Measurements from ENCODE around the gene BTBD9.

BTBD9 gene

DNA sequence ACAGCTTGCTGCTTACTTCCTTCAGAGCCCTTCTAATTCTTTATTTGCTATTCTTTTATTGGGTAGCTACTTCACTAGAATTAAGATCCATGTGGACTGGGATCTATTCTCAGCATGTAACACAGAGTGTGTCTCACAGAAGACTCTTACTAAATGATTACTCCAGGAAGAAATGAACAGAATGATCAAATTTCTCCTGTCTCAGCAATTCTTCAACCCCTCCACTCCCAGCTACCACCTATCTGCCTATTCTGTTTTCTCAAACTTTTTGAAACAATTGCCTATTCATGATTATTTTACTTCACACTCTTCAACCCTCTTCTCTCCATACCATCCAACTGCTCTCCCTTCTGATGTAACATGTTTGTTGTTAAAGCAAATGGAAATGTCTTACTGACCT, 132.6 kb downstream of the BTBD9 start:
- DNase-seq (ENCODE audit: low read depth), result no peak

DNA sequence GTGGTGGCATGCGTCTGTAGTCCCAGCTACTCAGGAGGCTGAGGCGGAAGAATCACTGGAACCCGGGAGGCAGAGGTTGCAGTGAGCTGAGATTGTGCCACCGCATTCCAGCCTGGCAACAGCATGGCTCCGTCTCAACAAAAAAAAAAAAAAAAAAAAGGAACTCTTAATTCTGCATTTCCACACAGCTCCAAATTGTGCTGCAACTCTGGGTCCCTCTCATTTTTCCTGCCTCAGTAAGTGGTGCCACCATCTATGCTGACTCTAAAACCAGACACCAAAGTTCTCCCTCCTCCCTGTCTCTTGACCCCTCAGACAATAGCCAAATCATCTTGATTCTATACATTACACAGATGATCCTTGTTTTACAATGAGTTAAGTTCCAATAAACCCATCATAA, 133.9 kb downstream of the BTBD9 start:
- no peak for DNase-seq (ENCODE audit: low read depth)

DNA sequence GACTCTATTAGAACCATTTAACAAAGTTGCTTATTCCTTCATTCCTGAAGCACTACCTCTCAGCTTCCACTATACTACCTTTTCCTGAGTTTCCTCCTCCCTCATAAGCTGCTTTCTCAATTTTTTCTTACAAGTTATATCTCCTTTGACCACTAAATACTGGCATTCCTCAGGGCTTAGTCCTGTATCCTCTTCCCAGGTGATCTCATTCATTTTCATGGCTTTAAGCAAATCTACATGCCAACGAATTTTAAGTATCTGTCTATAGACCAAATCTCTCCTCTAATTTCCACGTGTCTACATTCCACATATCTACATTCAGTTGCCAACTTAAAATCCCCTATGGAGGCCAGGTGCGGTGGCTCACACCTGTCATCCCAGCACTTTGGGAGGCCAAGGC, 134.7 kb downstream of the BTBD9 start:
- DNase-seq (ENCODE audit: low read depth), result no peak

DNA sequence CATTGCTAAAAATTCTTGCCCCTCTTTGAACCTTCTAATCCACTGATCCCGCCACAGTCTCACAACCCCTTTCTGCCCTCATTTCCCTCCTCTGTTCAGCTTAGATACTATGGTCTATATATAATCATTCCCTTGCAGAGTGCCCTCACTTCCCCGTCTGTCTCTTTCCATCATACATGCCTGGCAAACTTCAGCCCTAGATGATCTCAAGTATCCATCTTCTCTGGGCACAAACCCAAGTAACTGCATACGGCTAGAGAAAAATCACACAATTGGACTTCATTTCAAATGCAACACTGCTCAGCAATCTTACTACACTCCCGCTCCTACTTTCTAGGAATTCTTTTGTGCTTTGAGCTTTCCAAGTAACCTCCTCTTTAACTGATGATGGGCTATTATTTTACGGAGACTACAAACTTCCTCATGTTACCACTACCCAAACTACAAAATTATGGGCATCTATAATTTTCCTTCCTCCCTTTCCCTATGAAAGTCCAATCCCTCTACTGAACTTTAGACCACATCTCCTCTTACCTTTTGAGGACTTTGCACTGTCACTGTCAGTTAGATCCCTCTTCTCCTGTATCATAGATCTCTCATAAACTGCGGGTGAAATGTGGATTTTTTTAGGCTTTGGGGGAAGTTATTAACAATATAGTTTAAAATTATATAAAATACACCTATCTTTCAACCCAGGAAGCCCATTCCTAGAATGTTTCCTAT, 135.6 kb downstream of the BTBD9 start:
- DNase-seq (ENCODE audit: low read depth), result no peak

DNA sequence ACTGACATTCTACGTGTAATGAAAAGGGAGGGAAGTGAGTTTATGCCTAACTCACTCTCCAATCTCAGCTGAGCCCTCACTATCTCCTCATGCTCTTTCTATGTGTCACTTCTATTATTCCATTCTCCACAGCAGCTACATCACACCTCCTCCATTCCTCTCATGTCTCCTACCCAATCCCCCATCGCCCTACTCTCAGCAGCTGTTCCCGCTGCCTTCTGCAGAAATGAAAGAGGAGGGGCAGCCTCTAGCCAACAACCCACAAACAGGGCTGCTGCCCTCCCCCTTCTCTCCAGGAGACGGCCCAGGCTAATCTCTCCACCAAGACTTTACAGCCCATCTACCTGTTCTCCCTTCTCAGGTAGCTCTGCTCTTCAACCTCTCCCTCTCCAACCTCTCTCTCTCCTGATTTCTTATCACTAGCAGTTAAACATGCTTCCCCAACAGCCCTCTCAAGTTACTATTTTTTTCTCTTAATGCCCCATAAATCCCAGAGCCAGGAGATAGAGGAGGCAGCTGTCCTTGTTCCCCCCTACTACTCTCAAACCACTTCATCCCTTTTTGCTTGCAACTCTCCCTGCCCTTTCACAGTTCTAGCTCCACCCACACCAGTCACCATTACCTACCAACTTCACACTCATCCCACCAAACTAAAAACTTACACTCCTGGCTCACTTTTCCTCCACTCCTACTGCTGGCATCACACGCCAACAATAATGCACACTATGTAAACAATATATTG, 136.5 kb downstream of the BTBD9 start:
- no peak for DNase-seq (ENCODE audit: low read depth)

DNA sequence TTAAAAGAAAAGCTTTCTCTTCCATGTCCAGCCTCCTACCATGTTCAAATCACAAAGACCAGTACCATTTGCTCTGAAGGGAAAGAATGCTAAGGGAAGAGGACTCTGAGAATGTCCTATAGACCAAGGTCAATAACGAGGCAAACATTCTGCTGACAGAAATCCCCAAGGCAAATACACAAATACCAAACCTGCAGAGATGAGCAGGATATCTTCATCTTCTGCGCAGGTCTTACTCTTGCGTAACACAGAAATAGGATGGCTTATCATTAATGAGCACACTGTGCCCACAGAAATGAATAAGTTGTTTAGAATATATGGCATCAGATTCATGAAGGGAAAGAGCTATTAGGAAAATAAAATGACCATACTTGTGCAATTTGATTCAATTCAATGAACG, 137.3 kb downstream of the BTBD9 start:
- no peak for DNase-seq (ENCODE audit: low read depth)

DNA sequence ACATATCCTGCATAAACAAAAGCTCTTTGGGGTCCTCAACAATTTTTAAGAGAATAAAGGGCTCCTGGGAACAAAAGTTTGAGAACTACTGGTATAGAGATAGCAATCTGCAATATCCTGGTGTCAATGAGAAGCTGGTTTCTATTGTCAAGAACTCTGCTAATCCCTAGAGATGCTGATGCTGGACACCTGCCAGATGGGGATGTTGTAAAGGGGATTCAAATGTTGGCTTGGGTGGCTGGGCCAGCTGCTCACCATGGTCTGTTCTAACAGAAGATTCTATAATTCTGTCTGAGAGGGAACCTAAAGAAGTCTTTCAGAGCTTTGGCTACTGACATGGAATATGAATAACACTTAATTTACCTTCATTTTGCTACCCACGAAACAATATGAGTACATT, 137.8 kb downstream of the BTBD9 start:
- DNase-seq (ENCODE audit: low read depth), result no peak

DNA sequence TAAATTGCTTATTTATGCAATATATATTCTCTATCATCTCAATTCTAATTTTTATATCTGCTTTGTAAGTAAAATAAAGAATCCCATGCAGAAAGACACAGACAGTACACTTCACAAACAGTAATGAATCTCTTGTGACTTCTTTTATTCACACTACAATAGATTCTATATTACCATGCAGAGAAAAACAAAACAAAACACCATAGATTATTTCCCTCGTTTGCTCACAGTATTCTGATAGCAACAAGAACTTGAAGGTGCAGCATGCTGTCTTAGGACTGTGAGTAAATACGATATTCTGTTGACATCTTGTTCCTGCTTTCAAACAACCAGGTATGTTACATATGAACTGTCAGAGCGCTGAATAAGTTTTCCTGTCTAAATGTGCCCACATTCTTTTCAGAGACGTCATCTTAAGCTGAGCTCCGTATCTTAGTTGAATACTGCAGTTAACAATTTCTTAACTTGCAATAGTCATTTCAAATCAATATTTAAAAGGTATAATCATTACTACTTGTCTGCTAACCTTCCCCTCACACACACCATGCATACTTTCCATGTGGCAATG, 140.1 kb downstream of the BTBD9 start:
- no peak for DNase-seq (ENCODE audit: low read depth)

DNA sequence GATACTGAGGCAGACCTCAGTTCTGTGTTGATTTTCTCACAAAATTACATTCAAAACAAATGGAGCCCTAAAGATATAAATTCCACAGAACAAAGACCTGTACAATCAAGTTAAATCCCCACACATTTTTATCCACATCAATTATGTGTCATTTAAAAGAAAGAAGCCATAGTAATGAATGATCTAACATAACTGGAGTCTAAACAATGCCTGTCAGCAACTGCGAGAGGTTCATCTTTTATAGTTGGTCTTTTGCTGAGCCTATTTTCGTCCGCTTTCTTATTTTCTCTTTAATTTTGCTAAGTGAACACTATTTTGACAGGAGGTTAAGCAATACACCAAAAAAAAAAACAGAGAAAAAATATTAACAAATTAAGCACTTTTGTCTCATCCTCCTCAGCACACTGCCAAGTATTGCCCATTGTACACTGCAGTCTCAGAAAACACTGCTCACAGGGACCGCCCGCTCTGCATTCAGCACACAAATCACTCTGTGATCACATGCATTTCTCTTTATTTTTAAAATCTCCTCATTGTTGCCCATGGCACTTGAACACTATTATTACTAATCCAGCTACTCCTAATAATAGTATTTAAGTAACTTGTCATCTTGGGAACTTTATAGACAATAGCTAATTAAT, 140.8 kb downstream of the BTBD9 start:
- no peak for DNase-seq (ENCODE audit: low read depth)

DNA sequence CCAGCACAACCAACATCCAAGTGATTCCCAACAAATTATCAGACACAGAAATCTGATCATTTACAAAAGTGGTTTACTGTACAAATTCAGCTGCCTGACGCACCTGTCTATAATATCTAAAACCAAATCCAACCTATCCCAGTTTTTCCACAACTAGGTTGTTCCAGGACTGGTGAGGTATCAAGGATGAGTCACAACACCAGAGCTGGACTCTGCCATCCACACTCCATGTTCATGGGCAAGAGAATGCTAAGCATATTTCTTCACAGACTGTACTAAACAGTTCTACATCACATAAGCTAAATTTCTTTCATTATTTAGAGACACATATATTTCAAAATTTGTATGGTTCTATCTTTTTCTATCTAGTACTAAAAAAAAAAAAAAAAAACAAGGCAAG, 141.6 kb downstream of the BTBD9 start:
- no peak for DNase-seq (ENCODE audit: low read depth)

DNA sequence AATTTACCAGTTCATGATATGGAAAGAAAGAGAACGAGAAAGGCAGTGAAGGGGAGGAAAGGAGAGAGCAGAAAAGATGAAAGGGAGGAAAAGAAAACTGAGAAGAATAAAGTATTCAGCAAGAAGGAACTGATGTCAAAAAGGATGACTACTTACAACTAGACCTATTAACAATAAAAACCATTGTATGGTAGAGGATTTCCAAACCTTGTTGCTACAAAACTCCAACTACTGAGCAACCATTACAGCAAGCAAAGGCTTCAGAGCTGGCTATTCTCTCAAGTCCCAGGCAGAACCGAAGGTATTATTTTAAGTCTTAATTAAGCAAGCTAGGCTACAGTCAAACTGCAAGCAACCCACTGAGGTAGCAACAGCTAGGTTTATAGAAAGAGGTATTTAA, 142.2 kb downstream of the BTBD9 start:
- no peak for DNase-seq (ENCODE audit: low read depth)

DNA sequence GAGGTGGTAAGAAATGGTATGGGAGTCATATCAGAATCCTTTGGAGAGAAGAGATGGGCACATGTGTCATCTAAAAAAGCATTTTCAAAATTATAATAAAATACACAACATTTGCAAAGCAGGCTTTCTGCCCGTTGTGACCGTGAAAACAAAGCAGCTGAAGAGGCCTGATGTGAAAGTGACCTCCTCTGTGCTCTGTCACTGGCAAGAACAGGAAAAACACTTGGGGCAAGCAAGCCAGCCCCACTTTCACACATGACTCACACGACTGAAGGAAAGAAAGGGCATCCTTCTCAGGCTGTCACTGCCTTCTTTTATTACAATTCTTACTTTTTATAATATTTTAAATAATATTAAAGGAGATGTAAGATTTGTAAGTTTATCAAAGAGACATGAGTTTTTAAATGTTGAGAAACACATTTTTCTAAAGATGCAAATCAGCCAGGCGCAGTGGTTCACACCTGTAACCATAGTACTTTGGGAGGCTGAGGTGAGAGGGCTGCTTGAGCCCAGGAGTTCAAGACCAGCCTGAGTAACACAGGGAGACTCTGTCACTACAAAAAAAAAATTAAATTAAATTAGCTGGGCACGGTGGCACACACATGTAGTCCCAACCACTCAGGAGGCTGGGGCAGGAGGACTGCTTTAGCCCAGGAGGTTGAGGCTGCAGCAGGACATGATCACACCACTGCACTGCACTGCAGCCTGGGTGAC, 143.7 kb downstream of the BTBD9 start:
- DNase-seq (ENCODE audit: low read depth), result no peak

DNA sequence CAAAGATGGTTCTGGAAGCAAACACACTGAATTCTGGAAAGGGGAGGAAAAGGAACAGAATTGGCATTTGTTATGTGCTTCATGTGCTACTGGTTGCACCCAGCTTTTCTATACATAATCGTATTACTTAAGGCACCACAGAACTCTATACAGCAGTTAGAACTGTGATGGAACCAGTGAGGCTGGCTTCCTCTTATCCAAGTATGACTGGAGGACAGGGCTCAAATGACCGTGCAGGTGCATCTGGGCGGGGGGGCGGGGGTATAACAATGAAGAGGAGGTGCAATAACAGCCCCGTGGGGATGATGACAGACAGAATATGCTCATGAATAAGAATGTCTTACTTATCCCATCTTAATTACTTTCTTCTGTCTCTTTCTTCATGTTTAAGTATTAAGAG, 144.2 kb downstream of the BTBD9 start:
- DNase-seq (ENCODE audit: low read depth), result no peak

DNA sequence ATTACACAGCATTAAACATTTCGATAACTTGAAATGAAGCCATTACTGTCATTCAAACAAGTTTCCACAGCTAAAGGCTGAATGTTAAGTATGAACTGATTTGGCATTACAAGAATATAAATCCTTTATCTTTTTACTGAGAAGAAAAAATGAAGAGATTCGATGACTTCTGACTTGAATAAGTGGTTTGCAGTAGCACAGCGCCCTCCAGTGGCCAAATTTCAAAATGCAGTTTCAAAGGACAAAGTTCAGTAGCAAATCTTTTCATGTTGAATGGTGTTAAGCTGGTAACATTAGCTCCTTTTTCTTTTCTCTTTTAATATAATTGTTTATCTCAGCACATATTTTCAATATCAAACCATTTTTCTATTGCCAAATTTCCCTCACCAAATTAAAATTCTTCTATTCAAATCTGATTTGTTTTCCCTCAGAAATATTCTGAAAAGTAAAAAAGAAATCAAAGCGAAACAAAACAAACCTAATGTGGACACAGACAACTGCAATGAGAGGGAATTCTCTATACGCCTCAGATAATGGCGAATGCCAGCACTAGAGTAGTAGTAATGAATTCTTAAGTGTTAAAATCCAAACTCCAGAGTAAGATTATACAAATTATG, 145.7 kb downstream of the BTBD9 start:
- DNase-seq (ENCODE audit: low read depth), result peak; percentile 73

DNA sequence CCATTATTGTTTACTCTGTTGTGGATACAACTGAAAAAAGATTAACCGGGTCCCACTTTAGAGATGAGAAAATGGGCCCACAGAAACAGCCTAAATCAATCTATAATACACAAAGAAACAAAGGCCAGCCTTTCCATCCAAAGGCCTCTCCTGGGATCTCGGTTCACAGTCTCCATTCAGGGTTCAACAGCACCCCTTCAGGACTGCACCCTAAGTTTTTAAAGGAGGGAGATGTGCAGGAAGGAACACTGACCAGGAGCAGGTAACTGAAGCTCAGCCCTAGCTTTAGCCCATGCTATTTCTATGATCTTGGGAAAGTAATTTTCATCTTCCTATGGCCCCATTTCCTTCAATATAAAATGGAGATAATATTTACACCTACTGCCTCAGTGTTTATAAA, 147.7 kb downstream of the BTBD9 start:
- no peak for DNase-seq (ENCODE audit: low read depth)

DNA sequence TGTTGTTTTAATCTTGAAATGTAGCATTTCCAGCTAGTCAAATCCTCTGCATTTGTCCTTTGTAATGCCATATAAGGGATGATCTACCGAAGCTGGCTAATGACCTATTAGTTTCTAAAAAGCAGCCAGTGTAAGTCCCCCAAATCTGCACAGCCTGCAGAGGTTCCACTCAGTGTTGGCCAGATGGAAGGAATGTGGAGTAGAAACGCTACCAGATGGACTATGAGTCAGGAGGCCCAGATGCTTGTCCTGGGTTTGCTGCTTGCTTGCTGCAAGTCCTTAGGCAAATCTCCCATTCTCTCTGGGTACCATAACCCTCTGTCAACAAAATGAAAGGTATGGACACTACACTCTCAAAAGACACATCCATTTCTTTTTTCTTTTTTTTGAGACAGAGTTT, 149.8 kb downstream of the BTBD9 start:
- no peak for DNase-seq (ENCODE audit: low read depth)

DNA sequence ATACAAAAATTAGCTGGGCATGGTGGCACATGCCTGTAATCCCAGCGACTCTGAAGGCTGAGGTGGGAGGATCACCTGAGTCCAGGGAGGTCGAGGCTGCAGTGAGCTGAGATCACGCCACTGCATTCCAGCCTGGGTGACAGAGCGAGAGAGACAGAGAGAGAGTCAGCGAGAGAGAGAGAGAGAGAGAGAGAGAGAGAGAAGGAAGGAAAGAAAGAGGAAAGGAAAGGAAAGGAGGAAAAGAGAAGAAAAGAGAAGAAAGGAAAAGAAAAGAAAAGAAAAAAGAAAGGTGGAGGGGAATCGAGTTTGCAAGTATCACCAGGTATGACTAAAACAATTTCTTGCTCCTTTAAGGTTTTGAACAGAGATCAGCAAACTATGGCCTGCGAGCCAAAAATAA, 152.3 kb downstream of the BTBD9 start:
- DNase-seq (ENCODE audit: low read depth), result no peak

DNA sequence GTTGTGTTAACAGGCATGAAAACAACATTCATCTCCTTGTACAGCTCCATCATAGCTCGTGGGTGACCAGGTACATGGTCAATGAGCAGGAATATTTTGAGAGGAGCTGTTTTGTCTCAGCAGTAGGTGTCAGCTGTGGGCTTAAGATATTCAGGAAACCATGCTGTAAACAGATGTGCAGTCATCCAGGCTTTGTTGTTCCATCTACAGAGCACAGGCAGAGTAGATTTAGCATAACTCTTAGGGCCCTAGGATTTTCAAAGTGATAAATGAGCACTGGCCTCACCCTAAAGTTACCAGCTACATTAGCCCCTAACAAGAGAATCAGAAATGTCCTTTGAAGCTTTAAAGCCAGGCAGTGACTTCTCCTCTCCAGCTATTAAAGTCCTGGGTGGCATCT, 154.2 kb downstream of the BTBD9 start:
- no peak for DNase-seq (ENCODE audit: low read depth)

DNA sequence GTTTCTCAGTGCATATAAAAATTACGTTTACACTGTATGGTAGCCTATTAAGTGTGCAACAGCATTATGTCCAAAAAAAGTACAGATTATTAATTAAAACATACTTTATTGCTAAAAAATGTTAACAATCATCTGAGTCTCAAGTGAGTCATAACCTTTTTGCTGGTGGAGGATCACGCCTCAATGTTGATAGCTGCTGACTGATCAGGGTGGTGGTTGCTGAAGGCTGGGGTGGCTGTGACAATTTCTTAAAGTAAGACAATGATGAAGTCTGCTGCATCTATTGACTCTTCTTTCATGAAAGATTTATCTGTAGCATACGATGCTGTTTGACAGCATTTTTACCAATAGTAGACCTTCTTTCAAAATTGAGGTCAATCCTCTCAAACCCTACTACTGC, 155.1 kb downstream of the BTBD9 start:
- DNase-seq (ENCODE audit: low read depth), result no peak

DNA sequence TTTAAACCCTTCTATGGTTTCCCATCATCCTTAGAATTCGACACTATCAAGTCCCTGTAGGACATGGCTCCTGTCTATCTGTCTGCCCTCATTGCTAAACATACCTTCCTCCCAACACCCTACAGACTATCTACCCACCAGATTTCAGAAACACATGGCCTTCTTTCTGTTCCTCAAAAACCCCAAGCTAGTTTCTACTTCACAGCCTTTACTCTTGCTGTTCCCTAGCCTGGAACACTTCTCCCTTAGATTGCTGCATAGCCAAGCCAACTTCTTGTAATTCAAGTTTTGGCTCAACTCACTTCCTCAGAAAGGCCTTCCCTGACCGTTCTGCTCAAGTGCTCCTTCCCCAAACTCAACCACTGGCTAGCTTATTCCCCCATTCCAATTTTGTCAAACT, 156.2 kb downstream of the BTBD9 start:
- no peak for DNase-seq (ENCODE audit: low read depth)

DNA sequence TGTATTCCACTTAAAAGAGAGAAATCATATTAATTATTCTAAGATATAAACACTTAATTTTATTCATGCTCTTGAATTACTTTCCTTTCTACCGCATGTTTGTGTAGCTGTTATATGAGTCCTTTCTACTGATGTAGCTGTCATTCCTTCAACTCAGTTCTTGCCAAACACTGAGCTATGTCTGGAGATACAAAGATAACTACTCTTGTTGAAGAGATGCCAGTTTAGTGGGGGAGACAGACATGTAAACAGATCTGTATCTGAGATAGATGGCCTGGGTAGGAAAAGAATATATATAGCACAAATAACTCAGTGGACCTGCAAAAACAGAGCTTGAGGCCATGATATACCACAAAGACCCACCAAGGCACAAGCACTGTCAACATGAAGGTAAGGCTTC, 157.3 kb downstream of the BTBD9 start:
- DNase-seq (ENCODE audit: low read depth), result no peak

DNA sequence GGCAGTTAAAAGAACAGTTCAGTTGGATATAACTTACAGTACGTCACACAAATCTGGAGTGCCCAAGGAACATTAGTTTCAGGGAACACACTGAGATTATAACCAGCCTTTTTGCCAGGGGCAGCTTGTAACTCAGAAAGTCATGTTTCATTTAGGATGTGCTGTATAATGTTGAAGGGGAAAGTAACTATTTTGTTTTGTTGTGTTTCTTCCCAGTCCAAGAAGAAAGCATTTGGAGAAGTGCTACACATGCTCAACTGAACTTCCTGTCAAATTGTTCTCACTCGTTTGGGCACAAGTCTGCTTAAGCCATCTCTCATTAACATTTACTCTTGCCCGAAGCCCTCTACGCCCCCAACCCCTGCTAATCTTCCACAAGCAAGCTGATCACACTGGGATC, 157.9 kb downstream of the BTBD9 start:
- no peak for DNase-seq (ENCODE audit: low read depth)
